GM21390 (cell line): ENCODE measurements around the gene CATSPER1.

Experiments
- ATAC-seq: cut with Tn5 transposase; IDR thresholded peaks from one replicate; pipeline ENCODE4 v1.9.1; 2021; ENCODE audit not compliant: unreplicated experiment

CATSPER1 gene

GRCh38 chr11:66026017-66026529, at the start of gene CATSPER1:
Gene CATSPER1, minus strand, starts transcription at chr11:66026479. Its CDS starts 100 bp downstream, at chr11:66026379.
- ATAC-seq = no peak

GRCh38 chr11:66075273-66075672, 49.0 kb upstream of the CATSPER1 start:
- ATAC-seq = no peak

GRCh38 chr11:66073669-66074068, 47.4 kb upstream of the CATSPER1 start:
- ATAC-seq = no peak

GRCh38 chr11:66072518-66072917, 46.2 kb upstream of the CATSPER1 start:
- no peak for ATAC-seq

GRCh38 chr11:66072081-66072480, 45.8 kb upstream of the CATSPER1 start:
- ATAC-seq = no peak

- no peak for ATAC-seq
These were observed 45.1 kb upstream of the CATSPER1 start for GRCh38 chr11:66071381-66071801.

- peak; percentile 16 for ATAC-seq
These were observed 44.5 kb upstream of the CATSPER1 start for GRCh38 chr11:66070604-66071380.

GRCh38 chr11:66069715-66070603, 43.7 kb upstream of the CATSPER1 start, which contains the start of gene PACS1:
Gene PACS1, plus strand, starts transcription at chr11:66070272. Its CDS starts 215 bp downstream, at chr11:66070487.
- ATAC-seq = peak; percentile 58

GRCh38 chr11:66068923-66069714, 42.8 kb upstream of the CATSPER1 start:
- no peak for ATAC-seq

- no peak for ATAC-seq
These were observed 42.0 kb upstream of the CATSPER1 start for GRCh38 chr11:66068154-66068821.

- ATAC-seq = no peak
These were observed 41.4 kb upstream of the CATSPER1 start for GRCh38 chr11:66067640-66068039.

- no peak for ATAC-seq
These were observed 40.5 kb upstream of the CATSPER1 start for GRCh38 chr11:66066751-66067150.

GRCh38 chr11:66064571-66064970, 38.3 kb upstream of the CATSPER1 start:
- no peak for ATAC-seq

- ATAC-seq = no peak
These were observed 37.6 kb upstream of the CATSPER1 start for GRCh38 chr11:66063900-66064299.

GRCh38 chr11:66062408-66062807, 36.1 kb upstream of the CATSPER1 start:
- ATAC-seq = no peak

GRCh38 chr11:66061268-66061667, 35.0 kb upstream of the CATSPER1 start:
- ATAC-seq = no peak

- no peak for ATAC-seq
These were observed 33.8 kb upstream of the CATSPER1 start for GRCh38 chr11:66059966-66060680.

- no peak for ATAC-seq
These were observed 30.2 kb upstream of the CATSPER1 start for GRCh38 chr11:66056501-66056900.

- no peak for ATAC-seq
These were observed 28.7 kb upstream of the CATSPER1 start for GRCh38 chr11:66055021-66055420.

GRCh38 chr11:66052664-66052982, 26.3 kb upstream of the CATSPER1 start:
- no peak for ATAC-seq
